GM10847 (cell line): Measurements from ENCODE around the gene ACY1.
A peak's percentile ranks its signal among the peaks of the same experiment; 100 is the strongest.

Experiments used
- POLR2A ChIP-seq: IDR thresholded peaks from 2 replicates; pipeline ENCODE4 v1.6.1; 2011; ENCODE audit not compliant: insufficient read length; ENCODE audit errors: extremely low read depth

ACY1 gene

DNA sequence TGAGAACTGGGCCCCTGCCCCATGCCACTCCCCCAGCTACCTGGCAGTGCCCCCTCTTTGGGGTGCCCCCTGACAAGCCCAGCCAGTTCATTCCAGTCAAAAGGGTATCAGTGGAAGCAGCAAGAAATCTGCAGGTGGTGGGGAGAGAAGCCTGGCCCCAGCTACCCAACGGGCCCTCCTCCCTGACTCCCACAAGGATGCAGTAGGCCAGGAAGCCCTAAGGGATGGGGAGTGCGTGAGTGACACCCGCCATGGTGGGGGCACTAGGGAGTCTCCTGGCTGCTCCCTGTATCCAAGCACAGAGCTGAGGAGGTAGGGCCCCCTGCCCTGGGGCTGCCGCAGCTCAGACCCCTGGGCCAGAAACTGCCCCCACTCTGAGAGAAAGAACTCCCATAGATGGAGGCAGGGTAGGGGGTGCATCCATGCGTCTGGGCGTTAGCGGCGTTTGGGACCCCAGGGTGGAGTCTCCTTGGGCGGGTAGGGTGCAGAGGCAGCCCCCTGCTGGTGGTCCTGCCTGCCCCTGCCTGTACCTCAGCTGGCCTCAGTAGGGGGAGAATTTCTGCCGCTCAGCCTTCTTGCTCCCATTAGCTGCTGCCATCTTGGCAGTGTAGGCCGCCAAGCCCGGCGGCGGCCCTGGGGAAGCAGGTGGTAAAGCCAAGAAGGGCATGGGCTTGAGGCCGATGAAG, 25.7 kb upstream of the ACY1 start:
- no peak for TF ChIP-seq POLR2A

DNA sequence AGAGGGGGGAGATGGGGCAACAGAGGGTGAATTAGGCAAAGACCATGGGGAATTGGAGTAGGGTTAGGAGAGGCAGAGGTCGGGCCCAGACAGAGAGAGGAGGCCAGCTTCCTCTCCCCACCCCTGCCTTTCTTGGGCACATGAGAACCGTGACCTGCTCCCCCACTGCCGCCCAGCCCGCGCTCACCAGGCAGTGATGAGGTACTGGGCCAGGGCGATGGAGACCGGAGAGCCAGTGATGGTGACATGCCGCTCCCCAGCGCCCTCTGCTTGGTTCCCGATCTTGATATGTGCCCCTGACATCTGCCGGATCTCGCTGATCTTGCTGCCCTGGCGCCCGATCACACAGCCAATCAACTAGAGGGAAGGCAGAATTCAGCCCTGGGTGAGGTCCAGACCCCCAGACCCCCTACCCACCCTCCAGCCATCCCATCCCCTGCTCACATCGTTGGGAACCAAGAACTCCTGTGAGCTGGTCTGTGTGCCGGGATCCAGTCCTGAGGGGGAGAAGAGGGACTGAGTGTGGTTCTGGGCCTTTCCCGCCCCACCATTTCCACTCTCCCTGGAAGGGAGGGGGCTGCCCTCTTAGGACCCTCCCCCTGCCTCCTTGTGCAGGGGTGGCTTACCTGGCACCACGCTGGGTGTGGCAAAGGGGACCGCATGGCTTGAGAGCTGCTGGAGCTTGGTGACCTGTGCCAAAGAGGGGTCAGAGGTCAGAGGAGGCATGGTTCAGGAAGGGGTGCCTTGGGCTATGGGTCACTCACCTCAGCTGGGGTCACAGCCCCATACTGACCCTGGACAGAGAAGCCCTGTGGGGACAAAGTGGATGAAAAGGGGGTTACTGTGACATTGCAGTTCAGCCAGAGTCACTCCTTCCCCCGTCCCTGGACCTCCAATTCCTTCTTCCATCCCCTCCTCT, 24.5 kb upstream of the ACY1 start:
- TF ChIP-seq POLR2A = no peak

DNA sequence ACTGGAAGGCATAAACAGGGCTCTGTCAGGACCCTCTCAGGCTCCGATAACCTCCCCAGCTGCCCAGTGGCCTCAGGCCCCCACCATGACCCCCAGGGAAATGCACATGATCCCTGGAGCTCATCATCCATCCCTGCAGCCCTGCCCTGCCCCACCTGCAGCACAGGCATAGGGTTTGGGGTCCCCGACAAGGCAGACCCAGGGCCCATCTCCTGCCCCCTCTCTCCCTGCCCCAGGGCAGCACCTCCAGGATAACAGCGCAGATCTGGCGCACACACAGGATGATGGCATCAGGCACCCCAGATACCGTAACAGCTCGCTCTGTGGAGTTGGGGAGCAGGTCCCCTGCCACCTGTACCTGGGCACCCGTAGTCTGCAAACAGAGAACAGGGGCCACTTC, 23.7 kb upstream of the ACY1 start:
- no peak for TF ChIP-seq POLR2A

DNA sequence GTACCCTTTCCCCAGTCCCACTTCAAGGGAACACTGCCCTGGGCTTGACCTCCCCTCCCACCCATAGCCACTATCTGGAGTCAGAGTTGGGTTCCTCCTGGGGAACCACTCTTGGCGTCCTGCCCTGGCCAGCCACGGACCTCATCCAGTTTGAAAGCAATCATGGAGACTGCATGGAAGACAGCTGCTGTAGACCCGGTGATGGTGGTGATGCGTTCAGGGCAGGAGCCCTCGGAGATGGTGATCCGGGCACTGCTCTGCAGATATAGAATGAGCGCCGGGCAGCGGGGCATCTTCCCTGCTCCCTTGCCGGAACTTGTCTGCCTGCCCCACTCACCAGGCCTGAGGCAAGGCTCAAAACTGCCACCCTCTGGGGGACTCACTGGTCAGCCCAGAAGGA, 22.9 kb upstream of the ACY1 start:
- TF ChIP-seq POLR2A = no peak

- TF ChIP-seq POLR2A = no peak
Observed at GRCh38 chr3:51961011-51961410, 22.3 kb upstream of the ACY1 start.

GRCh38 chr3:51961602-51962569, 21.4 kb upstream of the ACY1 start:
- TF ChIP-seq POLR2A = no peak

GRCh38 chr3:51962854-51963530, 20.3 kb upstream of the ACY1 start:
- TF ChIP-seq POLR2A = no peak

- no peak for TF ChIP-seq POLR2A
Observed at GRCh38 chr3:51963951-51964451, 19.3 kb upstream of the ACY1 start.

- TF ChIP-seq POLR2A = no peak
Observed at GRCh38 chr3:51964521-51964920, 18.8 kb upstream of the ACY1 start.

GRCh38 chr3:51966016-51966415, 17.3 kb upstream of the ACY1 start:
- TF ChIP-seq POLR2A = no peak

DNA sequence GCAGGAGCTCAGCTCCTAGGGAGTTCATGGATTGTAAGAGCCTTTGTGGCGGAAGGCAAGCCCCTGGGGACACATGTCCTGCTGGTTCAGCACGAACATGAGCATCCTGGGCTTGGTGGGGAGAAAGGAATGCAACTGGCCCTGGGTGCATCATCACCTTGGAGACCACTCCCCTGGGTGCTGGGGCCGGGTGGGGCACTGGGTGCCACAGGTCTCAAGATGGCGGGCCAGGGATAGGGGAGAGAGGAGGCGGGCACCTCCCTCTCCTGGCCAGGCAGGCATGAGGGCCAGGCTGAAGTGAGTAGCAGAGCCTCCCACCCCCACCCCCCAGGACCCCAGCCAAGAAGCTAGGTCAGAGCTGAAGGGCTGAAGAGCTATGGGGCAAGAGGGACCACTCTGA, 16.8 kb upstream of the ACY1 start:
- no peak for TF ChIP-seq POLR2A

- no peak for TF ChIP-seq POLR2A
Observed at GRCh38 chr3:51966922-51967383, 16.4 kb upstream of the ACY1 start.

DNA sequence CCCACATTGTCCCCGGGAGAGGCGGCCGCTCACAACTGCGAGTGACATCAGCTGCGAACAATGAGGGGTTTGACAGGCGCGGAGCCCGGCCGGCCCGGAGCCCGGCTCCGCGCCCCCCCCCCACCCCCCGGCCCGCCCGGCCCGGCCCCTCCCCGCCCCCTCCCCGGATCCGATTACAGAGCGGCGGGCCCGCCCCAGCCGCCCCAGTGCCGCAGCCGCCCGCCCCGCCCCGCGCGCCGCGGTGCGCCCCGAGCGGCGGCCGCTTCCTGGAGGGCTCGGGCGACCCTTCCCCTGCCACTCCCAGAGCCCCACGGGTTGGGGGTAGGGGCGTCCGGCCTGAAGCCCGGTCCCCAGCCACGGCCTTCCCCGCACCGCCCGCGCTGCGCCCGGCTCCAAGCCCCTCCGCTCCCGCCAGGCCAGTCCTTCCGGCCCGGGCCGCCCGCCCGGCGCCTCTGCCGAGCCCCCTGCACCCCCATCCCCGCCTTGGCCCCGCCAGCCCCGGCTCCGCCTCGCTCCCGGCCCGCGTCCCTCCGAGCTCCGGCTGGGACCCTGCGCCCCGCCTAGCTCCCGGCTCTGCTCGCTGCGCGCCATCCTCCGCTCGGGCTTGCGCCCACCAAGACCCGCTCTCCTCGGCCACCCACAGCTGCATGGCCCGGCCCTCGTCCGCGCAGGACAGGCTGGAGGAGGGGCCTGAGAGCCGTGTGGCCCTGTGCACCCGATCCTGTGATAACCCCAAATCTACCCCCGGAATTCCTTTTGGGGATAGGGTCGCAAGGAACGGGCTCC, 15.8 kb upstream of the ACY1 start, which contains the start of gene PCBP4:
PCBP4 (minus strand) TSS at position 71 of the 786 bp plus-strand sequence. CDS start 6,214 bp downstream, outside the sequence.
- TF ChIP-seq POLR2A = peak; percentile 8
